ENCODE data around the gene LRCH1.

DNA sequence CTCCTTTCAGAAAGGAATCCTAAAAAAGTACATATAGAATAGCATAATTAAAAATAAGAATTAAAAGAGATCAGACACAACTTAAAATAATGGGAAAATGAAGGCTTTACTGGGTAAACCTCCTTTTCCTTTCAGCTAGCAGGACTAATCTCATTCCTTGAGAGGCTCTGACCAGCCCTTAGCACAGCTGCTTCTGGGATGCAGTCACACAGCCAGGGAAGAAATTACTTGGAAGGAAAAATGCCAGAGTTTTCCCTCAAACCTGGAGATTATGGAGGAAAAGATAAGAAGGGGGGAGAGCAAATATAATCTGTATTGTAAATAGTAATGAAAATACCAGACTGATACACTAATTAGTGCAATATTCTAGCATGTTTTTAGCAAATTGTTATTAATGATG is 91.8 kb downstream of the LRCH1 start:
- TF ChIP-seq POLR2A (IDR thresholded peaks at IDR 0.05; ENCODE audit: low read length) (no peak), GATA1 (IDR thresholded peaks at IDR 0.05; ENCODE audit: low read depth, low read length) (no peak)

All from erythroblast (primary cell).